GM12873 (cell line): Measurements from ENCODE around the gene HELB.

Experiments used
- TF ChIP-seq, protein P1 (sequence below): IDR thresholded peaks from 2 replicates; pipeline ENCODE4 v1.5.1; 2012; ENCODE audit warnings: low read depth, mild to moderate bottlenecking, moderate library complexity, low read length, control low read depth; ENCODE audit not compliant: insufficient read depth; ENCODE audit errors: missing control alignments

HELB gene

DNA sequence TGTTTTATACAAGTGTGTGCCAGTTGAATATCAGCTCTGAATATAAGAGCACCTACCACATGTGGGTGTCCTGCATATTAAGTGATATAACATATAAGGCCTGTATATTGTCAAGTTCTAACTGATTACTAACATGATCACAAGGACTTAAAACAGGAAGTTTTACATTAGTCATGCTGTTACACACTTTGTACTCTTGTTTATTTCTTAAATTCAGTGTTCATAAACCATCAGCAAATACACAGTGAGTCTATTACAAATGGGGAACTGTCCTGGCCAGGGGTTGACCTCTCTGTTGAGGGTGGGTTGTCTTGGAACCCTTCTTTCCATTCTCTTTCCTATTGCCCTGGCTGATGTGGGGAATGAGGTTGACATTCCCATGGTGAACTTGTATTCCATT, 19.1 kb downstream of the HELB start:
- TF ChIP-seq, protein P1, sequence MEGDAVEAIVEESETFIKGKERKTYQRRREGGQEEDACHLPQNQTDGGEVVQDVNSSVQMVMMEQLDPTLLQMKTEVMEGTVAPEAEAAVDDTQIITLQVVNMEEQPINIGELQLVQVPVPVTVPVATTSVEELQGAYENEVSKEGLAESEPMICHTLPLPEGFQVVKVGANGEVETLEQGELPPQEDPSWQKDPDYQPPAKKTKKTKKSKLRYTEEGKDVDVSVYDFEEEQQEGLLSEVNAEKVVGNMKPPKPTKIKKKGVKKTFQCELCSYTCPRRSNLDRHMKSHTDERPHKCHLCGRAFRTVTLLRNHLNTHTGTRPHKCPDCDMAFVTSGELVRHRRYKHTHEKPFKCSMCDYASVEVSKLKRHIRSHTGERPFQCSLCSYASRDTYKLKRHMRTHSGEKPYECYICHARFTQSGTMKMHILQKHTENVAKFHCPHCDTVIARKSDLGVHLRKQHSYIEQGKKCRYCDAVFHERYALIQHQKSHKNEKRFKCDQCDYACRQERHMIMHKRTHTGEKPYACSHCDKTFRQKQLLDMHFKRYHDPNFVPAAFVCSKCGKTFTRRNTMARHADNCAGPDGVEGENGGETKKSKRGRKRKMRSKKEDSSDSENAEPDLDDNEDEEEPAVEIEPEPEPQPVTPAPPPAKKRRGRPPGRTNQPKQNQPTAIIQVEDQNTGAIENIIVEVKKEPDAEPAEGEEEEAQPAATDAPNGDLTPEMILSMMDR: no peak

DNA sequence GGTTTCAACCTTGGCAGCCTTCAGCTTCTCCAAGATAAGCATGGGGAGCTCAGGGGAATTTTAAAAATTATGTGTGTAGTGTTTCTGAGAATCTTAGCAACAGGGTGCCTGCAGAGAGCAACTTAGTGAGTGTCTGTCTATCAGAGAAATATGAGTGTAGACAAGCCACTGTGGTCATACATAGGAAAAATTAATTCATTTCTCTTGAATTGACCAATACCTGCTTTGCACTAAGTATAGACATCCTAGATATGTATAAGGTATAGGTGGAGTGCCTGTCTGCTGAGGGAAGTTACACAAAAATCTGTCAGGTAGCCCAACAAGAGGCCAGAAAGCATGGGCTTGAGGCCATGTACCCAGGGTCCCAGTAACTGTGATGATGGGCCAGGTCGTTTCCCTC, 20.7 kb downstream of the HELB start:
- TF ChIP-seq, protein P1: no peak

DNA sequence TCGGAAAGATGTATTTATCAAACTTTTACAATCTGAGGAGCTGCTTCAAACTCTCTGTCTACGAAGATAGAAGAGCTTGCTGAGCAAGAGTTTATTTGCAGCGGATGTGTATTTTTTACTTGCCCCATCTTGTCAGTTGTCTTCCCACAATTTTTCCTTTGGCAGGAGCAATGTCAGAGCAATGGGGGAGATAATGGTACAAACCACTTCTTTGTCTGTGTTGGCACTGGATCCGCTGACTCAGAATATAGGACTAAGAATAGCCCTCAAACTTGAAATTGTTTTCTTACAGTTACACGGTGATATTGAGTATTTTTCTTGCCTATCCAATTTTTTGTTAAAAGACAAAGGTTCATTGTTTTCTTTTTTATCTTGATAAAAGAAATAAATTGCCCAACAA, 27.6 kb downstream of the HELB start:
- TF ChIP-seq, protein P1: no peak

DNA sequence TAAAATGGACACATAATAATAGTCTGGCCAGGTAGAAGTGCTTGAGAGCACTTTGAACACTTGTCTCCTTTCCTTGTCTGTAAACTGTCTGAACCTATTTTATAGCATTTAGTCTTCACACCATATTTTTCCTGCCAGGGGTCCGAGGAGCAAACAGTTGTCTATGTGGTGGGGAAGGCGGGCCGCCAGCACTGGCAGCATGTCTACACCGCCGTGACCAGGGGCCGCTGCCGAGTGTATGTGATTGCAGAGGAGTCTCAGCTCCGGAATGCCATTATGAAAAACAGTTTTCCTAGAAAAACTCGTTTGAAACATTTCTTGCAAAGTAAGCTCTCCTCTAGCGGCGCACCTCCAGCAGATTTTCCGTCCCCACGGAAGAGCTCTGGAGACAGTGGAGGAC, 28.7 kb downstream of the HELB start:
- TF ChIP-seq, protein P1: no peak

DNA sequence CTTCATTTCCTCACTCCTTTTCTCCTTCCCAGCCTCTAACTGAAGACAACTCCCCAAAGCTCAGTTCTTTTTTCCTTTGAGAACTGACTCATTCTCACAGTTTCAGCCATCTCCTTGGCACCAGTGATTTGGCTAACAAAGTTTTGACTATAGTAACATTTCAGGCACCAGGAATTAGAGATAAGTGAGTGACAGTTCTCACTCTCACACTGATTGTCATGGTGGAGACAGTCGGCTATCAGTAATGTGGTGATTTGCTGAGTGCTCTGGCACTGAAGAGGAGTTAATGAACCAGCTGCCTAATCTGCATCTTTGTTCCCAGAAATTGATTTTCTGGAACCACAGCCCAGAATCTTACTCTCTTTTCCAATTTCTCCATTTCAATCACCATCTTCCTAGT, 29.5 kb downstream of the HELB start:
- TF ChIP-seq, protein P1: no peak

DNA sequence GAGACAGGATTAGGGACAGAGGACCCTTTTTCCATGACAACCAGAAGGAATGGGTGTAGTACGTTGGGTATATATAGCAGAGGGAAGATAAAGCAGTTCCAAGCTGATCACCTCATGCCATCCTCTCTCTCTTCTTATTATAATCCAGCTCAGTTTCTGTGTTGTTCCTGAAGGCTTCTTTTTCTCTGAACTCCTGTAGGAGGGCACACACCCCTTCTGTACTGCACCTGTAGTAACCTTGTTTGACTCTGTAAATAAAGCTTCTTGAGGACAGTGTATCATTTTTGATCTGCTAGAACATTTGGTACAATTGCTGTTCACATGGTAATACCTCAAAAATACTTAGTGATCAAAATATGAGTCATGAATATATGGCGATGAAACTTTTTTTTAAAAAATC, 33.5 kb downstream of the HELB start:
- TF ChIP-seq, protein P1: no peak

DNA sequence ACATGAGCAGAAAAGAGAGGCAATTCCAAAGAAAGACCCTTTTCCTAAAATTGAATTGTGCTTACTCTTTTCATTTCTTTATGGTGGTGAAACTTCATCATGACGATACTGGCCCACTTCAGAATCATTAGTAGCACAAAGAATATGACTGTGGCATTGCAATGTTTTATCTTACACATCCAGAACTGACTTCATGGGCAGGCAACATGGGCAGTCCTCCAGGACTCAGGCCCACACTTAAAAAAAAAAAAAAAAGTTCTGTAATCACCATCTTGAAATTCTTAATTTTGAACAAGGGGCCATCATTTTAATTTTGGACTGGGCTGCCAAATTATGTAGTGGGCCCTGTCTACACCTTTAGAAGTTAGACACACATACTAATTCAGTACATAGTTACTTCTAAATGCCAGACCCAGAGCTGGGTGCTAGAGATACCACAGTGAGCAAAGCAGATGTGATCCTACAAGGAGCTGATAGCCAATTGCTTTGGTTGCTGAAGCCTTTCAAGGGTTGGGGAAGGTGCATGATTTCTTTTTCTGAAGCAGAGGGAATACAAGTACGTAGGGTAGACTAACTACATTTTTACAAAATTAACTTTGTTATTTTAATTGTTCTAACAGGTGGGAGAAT, 35.2 kb downstream of the HELB start:
- TF ChIP-seq, protein P1: no peak

DNA sequence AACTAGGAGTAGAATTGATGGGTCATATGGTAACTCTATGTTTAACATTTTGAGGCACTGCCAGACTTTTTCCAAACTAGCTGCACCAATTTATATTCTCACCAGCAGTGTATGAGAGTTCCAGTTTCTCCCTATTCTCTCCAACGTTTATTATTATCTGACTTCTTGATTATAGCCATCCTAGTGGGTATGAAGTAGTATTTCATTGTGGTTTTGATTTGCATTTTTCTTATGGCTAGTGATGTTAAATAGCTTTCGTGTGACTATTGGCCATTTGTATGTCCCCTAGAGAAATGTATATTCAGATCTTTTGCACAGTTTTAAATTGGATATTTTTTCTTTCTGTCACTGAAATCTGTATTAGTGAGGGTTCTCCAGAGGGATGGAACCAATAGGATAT, 37.8 kb downstream of the HELB start:
- TF ChIP-seq, protein P1: no peak
